ENCODE data around the gene ZBTB38.

The ZBTB38 gene

GRCh38 chr3:141409940-141410241 lies 41.6 kb downstream of the ZBTB38 start:
- no peak for DNase-seq

DNA sequence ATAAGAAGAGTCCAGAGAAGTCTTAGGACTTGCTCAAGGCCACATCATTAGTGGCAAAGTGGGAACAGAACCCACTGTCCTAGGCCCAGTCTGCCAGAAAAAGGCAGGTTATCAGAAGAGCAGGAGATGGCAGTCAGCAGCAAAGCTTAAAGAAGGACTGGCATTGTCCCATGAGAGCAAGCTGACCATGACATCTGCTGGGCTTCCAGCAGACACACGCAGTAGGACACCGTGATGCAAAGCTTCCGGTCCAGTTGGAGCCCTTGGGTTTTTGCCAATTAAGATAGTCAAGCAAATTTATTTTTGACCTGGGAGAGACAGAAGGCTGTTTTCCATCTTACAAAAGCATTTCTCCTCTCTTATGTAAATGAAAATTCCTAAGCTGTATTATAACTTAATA lies 42.1 kb downstream of the ZBTB38 start:
- no peak for DNase-seq

- DNase-seq, result no peak
Observed at GRCh38 chr3:141410846-141411245, 42.5 kb downstream of the ZBTB38 start.

GRCh38 chr3:141411251-141411771 lies 43.0 kb downstream of the ZBTB38 start:
- no peak for DNase-seq

GRCh38 chr3:141412087-141412935 lies 44.0 kb downstream of the ZBTB38 start:
- DNase-seq, result no peak

- DNase-seq, result peak; percentile 32
Observed at GRCh38 chr3:141412936-141413354, 44.6 kb downstream of the ZBTB38 start.

- no peak for DNase-seq
Observed at GRCh38 chr3:141413391-141413790, 45.1 kb downstream of the ZBTB38 start.

GRCh38 chr3:141413801-141414689 lies 45.7 kb downstream of the ZBTB38 start:
- DNase-seq, result no peak

- no peak for DNase-seq
Observed at GRCh38 chr3:141414800-141415462, 46.6 kb downstream of the ZBTB38 start.

- DNase-seq, result no peak
Observed at GRCh38 chr3:141415953-141416352, 47.6 kb downstream of the ZBTB38 start.

Data from NCI-H446 treated with DMSO at 0.1 percent for 48 hours (cell line).